Left lobe of liver (tissue), 2 donors: ENCODE measurements around the gene AMN. TPM values are rescaled to one million over a fixed set of nuclear protein-coding genes. Genes with fewer than 3 reads are reported as not detected.
"Not testable (repeated sequence)": the region's sequence is repeated elsewhere in the genome, so short reads cannot be mapped to it uniquely, and the experiment has no call there.

Experiments
- ATAC-seq: fragments of 200-7000 bp; cut with Tn5 transposase; one replicate; pipeline ENCODE4 v1.9.1; 2020; ENCODE audit warnings: mild to moderate bottlenecking, moderate library complexity
- DNase-seq: peaks from one replicate; pipeline ENCODE4 v3.0.0-alpha.2; 2020; ENCODE audit warnings: low spot score
- total RNA-seq: library from RNA; stranded (reverse); gene quantifications from one replicate; pipeline ENCODE4 v1.2.1, GENCODE V29; 2021
- donor health status: DM: no; HTN: no; CAD: no; lungs with moderate emphysema.
- donor health status: DM: no; HTN: yes; CAD: no.

The AMN gene
- total RNA-seq = 56.0 TPM

- peak; percentile 81 for ATAC-seq
- peak; percentile 76 for DNase-seq
These were observed at the start of gene AMN for GRCh38 chr14:102922490-102923200. Gene AMN (plus strand): TSS chr14:102922663. CDS start chr14:102922689, 26 bp downstream.

- DNase-seq = no peak
- ATAC-seq = no peak
These were observed 49.3 kb upstream of the AMN start for GRCh38 chr14:102873131-102873530.

GRCh38 chr14:102873546-102874061 is 48.9 kb upstream of the AMN start:
- DNase-seq = peak; percentile 83

GRCh38 chr14:102875652-102876051 is 46.8 kb upstream of the AMN start:
- DNase-seq (no peak), ATAC-seq (no peak)

More at GRCh38 chr14:102873546-102874061, 48.9 kb upstream of the AMN start:
- ATAC-seq = peak; percentile 68

GRCh38 chr14:102877511-102877910 is 45.0 kb upstream of the AMN start:
- DNase-seq, ATAC-seq: not testable (repeated sequence)

GRCh38 chr14:102878174-102878969 is 44.1 kb upstream of the AMN start:
- no peak for DNase-seq
- ATAC-seq = peak; percentile 62

- no peak for DNase-seq
- ATAC-seq = peak; percentile 84
These were observed 43.4 kb upstream of the AMN start for GRCh38 chr14:102878970-102879460.

- DNase-seq (no peak), ATAC-seq (no peak)
These were observed 40.1 kb upstream of the AMN start for GRCh38 chr14:102882226-102882906.

- DNase-seq (no peak), ATAC-seq (no peak)
These were observed 39.3 kb upstream of the AMN start for GRCh38 chr14:102883089-102883541.

- no peak for DNase-seq
- ATAC-seq = no peak
These were observed 38.9 kb upstream of the AMN start for GRCh38 chr14:102883554-102883953.

- no peak for ATAC-seq
- DNase-seq = no peak
These were observed 36.6 kb upstream of the AMN start for GRCh38 chr14:102885737-102886447.

- DNase-seq (no peak), ATAC-seq (no peak)
These were observed 33.7 kb upstream of the AMN start for GRCh38 chr14:102888748-102889147.

GRCh38 chr14:102889615-102890014 is 32.8 kb upstream of the AMN start:
- DNase-seq (no peak), ATAC-seq (no peak)

- ATAC-seq (no peak), DNase-seq (no peak)
These were observed 31.4 kb upstream of the AMN start for GRCh38 chr14:102891111-102891510.

- ATAC-seq (peak; percentile 47), DNase-seq (no peak)
These were observed 30.9 kb upstream of the AMN start for GRCh38 chr14:102891556-102891955.

- DNase-seq = no peak
- no peak for ATAC-seq
These were observed 29.8 kb upstream of the AMN start for GRCh38 chr14:102892651-102893050.

- peak; percentile 93 for DNase-seq
- peak; percentile 91 for ATAC-seq
These were observed 29.0 kb upstream of the AMN start for GRCh38 chr14:102893452-102893851.

- DNase-seq, ATAC-seq: not testable (repeated sequence)
These were observed 25.7 kb upstream of the AMN start for GRCh38 chr14:102896735-102897134.

- DNase-seq (no peak), ATAC-seq (no peak)
These were observed 25.0 kb upstream of the AMN start for GRCh38 chr14:102897299-102898027.

GRCh38 chr14:102898298-102898697 is 24.2 kb upstream of the AMN start:
- DNase-seq (no peak), ATAC-seq (no peak)
